Loucy (cell line): Measurements from ENCODE around the gene DBH.

Experiments used
- H2AFZ ChIP-seq: fragments of 200-600 bp; sonication (generic); 2 replicates; pipeline ENCODE4 v1.6.0; 2016; ENCODE audit warnings: antibody characterized with exemption, mild to moderate bottlenecking, low read length, moderate library complexity
- H3F3A ChIP-seq: fragments of 200-600 bp; 2 replicates; pipeline ENCODE4 v1.6.0; 2016; ENCODE audit warnings: antibody characterized with exemption, low read depth, mild to moderate bottlenecking
- H3K27me3 ChIP-seq: fragments of 200-600 bp; sonication (generic); 2 replicates; pipeline ENCODE4 v1.6.1; 2014; ENCODE audit warnings: low read length, mild to moderate bottlenecking; ENCODE audit not compliant: insufficient read depth, poor library complexity, severe bottlenecking
- H3K36me3 ChIP-seq: fragments of 200-600 bp; sonication (generic); 2 replicates; pipeline ENCODE4 v1.6.1; 2016; ENCODE audit warnings: low read length; ENCODE audit not compliant: insufficient read depth
- H3K4me1 ChIP-seq: fragments of 200-600 bp; sonication (generic); 2 replicates; pipeline ENCODE4 v1.5.1; 2014; ENCODE audit warnings: low read length, mild to moderate bottlenecking; ENCODE audit not compliant: insufficient read depth, poor library complexity, severe bottlenecking
- H3K4me2 ChIP-seq: fragments of 200-600 bp; sonication (generic); 2 replicates; pipeline ENCODE4 v1.6.0; 2014; ENCODE audit warnings: antibody characterized with exemption, low read length, low read depth, mild to moderate bottlenecking; ENCODE audit not compliant: poor library complexity, severe bottlenecking
- H3K4me3 ChIP-seq: fragments of 200-600 bp; sonication (generic); 2 replicates; pipeline ENCODE4 v1.5.1; 2014; ENCODE audit warnings: low read length, mild to moderate bottlenecking, mixed read lengths; ENCODE audit not compliant: poor library complexity, severe bottlenecking
- H3K79me2 ChIP-seq: fragments of 200-600 bp; sonication (generic); 2 replicates; pipeline ENCODE4 v1.6.1; 2014; ENCODE audit warnings: low read length; ENCODE audit not compliant: insufficient read depth
- H3K9ac ChIP-seq: fragments of 200-600 bp; sonication (generic); 2 replicates; pipeline ENCODE4 v1.6.0; 2014; ENCODE audit warnings: mild to moderate bottlenecking, low read depth, low read length, moderate library complexity; ENCODE audit not compliant: poor library complexity, severe bottlenecking
- H3K9me2 ChIP-seq: fragments of 200-600 bp; sonication (generic); replicated peaks from 2 replicates; pipeline ENCODE4 v1.6.1; 2016; ENCODE audit warnings: low read depth, low read length, mixed read lengths
- H3K9me3 ChIP-seq: fragments of 200-600 bp; sonication (generic); 2 replicates; pipeline ENCODE4 v1.6.1; 2014; ENCODE audit warnings: mild to moderate bottlenecking, antibody characterized with exemption, low read length, low read depth; ENCODE audit not compliant: insufficient read depth
- H4K20me1 ChIP-seq: fragments of 200-600 bp; sonication (generic); 2 replicates; pipeline ENCODE4 v1.6.0; 2014; ENCODE audit warnings: antibody characterized with exemption, low read length, mild to moderate bottlenecking; ENCODE audit not compliant: insufficient read depth, poor library complexity, severe bottlenecking
- EZH2phosphoT487 ChIP-seq: fragments of 200-600 bp; IDR thresholded peaks from 2 replicates; pipeline ENCODE4 v1.6.1; 2018; ENCODE audit warnings: antibody characterized with exemption, mild to moderate bottlenecking, moderate library complexity, borderline replicate concordance
- TF ChIP-seq, protein P1 (sequence below): fragments of 200-600 bp; sonication (generic); conservative IDR thresholded peaks from 2 replicates; pipeline ENCODE4 v1.5.1; 2014; ENCODE audit warnings: mild to moderate bottlenecking, antibody characterized with exemption, low read length

The DBH gene

DNA sequence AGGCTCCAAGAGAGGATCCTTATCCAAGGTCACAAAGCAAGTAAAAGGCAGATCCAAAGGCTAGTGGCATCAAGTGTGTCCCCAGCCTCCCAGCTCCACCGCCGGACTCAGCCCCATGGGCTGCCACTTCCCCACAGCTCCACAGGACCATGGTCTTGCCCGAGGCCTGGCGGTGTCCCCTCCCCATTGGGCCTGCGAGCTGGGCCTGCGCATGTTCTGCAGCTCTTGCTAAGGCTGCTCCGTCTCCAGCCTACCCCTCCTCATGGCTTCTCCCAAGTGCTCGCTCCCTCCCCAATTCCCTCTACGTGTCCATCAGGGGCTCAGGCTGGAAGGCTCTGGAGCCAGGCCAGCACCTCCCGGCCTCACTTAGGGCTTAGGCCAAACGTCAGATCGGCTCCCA lies 29.4 kb downstream of the DBH start:
- Histone ChIP-seq H3K9me2 (no peaks in the 10 kb centered on the region), H3K4me2 (no peak overlapping the region), H4K20me1 (no peaks in the 10 kb centered on the region), H3K4me3 (no peak overlapping the region), H3K4me1 (no peaks in the 10 kb centered on the region), H3K9ac (no peak overlapping the region), H2AFZ (no peak overlapping the region), H3K27me3 (no peaks in the 10 kb centered on the region), H3F3A (no peaks in the 10 kb centered on the region), H3K9me3 (no peaks in the 10 kb centered on the region), H3K36me3 (no peaks in the 10 kb centered on the region), H3K79me2 (no peaks in the 10 kb centered on the region)
- TF ChIP-seq EZH2phosphoT487: no peak
- TF ChIP-seq, protein P1, sequence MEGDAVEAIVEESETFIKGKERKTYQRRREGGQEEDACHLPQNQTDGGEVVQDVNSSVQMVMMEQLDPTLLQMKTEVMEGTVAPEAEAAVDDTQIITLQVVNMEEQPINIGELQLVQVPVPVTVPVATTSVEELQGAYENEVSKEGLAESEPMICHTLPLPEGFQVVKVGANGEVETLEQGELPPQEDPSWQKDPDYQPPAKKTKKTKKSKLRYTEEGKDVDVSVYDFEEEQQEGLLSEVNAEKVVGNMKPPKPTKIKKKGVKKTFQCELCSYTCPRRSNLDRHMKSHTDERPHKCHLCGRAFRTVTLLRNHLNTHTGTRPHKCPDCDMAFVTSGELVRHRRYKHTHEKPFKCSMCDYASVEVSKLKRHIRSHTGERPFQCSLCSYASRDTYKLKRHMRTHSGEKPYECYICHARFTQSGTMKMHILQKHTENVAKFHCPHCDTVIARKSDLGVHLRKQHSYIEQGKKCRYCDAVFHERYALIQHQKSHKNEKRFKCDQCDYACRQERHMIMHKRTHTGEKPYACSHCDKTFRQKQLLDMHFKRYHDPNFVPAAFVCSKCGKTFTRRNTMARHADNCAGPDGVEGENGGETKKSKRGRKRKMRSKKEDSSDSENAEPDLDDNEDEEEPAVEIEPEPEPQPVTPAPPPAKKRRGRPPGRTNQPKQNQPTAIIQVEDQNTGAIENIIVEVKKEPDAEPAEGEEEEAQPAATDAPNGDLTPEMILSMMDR: no peak

DNA sequence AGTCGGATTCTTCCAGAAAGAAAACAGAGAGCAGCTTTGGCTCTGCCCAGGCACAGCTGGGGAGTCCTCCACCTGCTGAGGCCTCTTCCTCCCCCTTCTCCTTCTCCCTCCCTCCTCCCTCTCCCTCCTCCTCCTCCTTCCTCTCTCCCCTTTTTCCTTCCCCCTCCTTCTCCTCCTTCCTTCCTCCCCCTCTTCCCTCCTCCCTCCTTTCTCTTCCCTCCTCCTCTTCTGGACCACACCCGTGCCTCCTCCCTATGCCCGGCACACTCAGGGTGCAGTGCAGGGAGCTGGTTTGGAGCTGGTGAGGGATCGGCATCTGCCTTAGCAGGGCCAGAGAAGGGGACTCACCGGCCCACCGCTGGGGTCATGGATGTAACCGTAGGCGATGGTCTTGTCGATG lies 30.2 kb downstream of the DBH start:
- Histone ChIP-seq H3K4me3 (no peak overlapping the region), H4K20me1 (no peaks in the 10 kb centered on the region), H3F3A (no peaks in the 10 kb centered on the region), H2AFZ (no peak overlapping the region), H3K36me3 (no peaks in the 10 kb centered on the region), H3K4me1 (no peaks in the 10 kb centered on the region), H3K4me2 (no peak overlapping the region), H3K27me3 (no peaks in the 10 kb centered on the region), H3K9me2 (no peaks in the 10 kb centered on the region), H3K9ac (no peak overlapping the region), H3K79me2 (no peaks in the 10 kb centered on the region), H3K9me3 (no peaks in the 10 kb centered on the region)
- TF ChIP-seq, protein P1: no peak
- no peak for TF ChIP-seq EZH2phosphoT487

DNA sequence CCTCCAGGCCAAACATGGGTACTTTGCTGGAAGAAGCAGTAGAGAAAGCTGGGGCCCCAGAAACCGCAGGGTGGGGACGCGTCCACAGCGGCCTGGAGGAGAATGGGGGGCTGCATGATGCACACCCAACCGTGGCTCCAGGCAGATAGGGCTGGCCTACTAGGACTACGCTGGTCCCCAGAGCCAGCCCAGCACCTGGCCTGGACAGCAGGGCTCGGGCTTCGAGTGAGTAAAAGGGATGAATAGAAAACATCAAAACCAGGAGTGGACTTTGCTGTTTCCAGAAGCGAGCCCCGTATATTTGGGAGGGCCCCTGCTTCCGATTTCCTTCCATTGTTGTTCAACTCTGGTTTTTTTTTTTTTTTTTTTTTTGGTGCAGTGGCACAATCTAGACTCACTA lies 30.7 kb downstream of the DBH start:
- no peak overlapping the region for H2AFZ ChIP-seq
- H3K79me2 ChIP-seq: no peaks in the 10 kb centered on the region
- TF ChIP-seq EZH2phosphoT487: no peak
- TF ChIP-seq, protein P1: no peak
- no peaks in the 10 kb centered on the region for H3K36me3 ChIP-seq
- no peaks in the 10 kb centered on the region for H3K9me2 ChIP-seq
- no peak overlapping the region for H3K4me2 ChIP-seq
- H3F3A ChIP-seq: no peaks in the 10 kb centered on the region
- H4K20me1 ChIP-seq: no peaks in the 10 kb centered on the region
- no peak overlapping the region for H3K4me3 ChIP-seq
- H3K4me1 ChIP-seq: no peaks in the 10 kb centered on the region
- H3K9me3 ChIP-seq: no peaks in the 10 kb centered on the region
- no peak overlapping the region for H3K9ac ChIP-seq
- H3K27me3 ChIP-seq: no peaks in the 10 kb centered on the region
